Stimulated activated naive CD4-positive, alpha-beta T cell (primary cell): ENCODE data around the gene DUS1L.

Source experiments
- DNase-seq, 6 experiments: peaks; one replicate each; lab custom pipeline; 2025; lab: John Stamatoyannopoulos, UW

DUS1L gene

DNA sequence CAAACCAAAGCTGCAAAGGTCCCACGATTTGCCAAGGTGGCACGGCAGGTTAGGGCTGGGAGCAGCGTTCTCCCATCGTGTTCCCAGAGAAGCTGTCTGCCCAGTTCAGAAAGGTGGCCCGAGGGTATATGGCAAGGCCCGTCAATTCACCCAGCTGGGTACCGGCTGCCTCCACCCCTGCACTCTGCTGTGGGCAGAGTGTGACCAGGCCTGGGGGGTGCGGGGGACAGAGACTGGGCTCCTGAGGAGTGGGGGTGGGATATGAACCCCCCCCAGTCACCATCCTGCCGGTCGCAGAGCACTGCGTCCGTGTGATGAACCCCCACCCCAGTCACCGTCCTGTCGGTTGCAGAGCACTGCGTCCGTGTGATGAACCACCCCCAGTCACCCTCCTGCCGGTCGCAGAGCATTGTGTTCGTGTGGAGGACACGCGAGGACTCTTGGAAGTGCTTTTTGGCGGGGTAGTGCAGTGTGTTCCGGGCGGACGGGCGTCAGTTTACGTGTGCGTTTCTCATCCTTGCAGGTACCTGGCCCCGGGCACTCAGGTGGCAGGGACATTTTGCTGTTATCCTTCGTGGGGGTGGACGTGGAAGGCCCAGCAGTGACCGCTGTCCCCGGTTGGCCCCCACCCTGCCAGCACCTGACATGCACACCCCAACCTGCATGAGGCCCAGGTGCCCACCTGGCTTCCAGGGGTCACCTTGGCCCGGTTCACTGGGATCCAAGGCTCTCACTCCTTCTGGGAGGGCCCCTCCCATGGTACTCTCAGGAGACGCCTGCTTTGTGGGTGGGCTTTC is 35.1 kb upstream of the DUS1L start:
- no peak for DNase-seq

- peak in 3 of 6 experiments; percentile 34 to 63 (median 44) for DNase-seq
Observed at GRCh38 chr17:82098939-82099763, 33.5 kb upstream of the DUS1L start.

DNA sequence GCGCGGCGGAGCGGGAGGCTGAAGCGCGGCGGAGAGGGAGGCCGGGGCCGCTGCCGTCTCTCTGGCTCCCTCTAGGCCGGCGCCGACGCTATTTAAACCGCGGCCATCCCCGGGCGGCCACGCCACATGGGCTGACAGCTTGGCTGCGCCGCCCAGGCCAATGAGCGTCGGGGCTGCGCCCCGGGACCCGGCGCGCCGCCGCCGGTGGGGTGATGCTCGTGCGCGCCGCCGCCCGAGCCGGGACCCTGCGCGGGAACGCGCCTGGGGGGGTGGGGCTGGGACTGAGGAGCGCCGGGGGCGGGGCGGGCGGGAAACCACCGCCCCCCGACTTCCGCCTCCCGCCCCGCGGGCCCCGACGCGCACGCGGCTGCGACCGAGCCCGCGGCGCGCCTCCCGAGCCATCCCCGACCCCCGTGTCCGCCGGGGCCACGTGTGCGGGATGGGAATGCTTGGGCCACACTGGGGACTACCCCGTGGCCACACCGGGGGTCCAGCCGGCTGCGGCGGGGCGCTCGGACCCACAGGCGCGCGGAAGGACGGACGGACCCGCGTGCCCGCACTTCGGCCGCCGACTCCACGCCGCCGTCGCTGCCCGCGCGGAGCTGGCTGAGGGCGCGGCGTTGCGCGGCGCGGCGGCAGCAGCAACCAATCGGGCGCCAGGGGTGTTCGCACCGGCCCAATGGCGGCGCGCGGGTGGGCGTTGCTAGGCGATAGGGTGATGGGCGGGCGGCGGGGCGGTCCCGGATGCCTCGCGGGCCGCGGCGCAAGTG is 32.8 kb upstream of the DUS1L start, which contains the start of gene FASN:
FASN (minus strand) TSS at position 68 of the 770 bp plus-strand sequence. CDS start 1,791 bp downstream, outside the sequence.
- peak; percentile 82 to 97 (median 87) for DNase-seq

- peak in 2 of 6 experiments; percentile 44 to 62 for DNase-seq
Observed at GRCh38 chr17:82097919-82098168, 32.2 kb upstream of the DUS1L start.

GRCh38 chr17:82097184-82097918 is 31.7 kb upstream of the DUS1L start:
- peak in 2 of 6 experiments; percentile 25 to 56 for DNase-seq

- DNase-seq, result no peak
Observed at GRCh38 chr17:82096709-82097183, 31.1 kb upstream of the DUS1L start.

- DNase-seq, result no peak
Observed at GRCh38 chr17:82095777-82096708, 30.4 kb upstream of the DUS1L start.

- no peak for DNase-seq
Observed at GRCh38 chr17:82094931-82095776, 29.6 kb upstream of the DUS1L start.

DNA sequence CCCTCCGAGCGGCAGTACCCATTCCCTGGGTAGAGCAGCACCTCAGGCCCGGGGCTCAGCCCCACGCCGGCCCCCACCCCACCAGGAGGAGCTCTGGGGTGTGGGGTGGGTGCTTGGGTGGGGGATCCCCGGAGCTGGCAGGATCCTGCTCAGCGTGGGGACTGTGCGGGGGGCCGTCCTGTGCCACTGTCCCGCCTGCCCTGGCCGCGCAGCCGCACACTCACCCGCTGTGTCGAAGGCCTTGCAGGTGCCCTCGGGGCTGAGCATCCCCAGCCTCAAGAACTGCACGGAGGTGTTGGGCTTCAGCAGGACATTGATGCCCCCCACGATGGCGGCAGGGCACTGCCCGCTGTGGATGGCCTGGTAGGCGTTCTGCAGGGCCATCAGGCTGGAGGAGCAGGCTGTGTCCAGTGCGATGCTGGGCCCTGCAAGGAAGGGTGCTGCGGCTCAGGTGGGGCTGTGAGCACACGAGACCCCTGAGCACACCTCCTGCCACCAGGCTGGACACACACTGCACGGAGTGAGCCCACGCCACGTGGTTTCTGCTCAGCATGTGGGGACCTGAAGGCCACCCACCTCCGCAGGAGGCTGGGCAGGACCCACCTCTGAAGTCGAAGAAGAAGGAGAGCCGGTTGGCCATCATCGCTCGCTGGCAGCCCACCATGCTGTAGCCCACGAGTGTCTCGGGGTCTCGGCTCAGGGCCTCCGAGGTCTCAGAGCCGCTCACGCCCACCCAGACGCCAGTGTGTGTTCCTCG is 27.6 kb upstream of the DUS1L start:
- no peak for DNase-seq

DNA sequence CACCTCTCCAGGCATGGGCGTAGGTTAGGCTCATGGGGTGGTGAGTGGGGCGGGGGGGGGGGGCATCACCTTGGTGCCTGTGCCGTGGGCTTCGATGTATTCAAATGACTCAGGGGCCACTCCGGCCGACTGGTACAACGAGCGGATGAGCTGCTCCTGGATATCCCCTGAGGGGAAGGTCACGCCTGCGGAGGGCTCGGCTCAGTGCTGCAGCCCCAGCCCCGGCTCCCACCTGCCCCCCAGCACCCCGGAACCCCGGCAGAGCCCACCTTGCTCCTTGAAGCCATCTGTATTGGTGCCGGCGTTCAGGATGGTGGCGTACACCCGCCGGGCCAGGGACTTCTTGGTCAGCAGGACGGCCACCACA is 27.0 kb upstream of the DUS1L start:
- DNase-seq, result no peak

GRCh38 chr17:82092094-82092586 is 26.5 kb upstream of the DUS1L start:
- DNase-seq, result no peak

DNA sequence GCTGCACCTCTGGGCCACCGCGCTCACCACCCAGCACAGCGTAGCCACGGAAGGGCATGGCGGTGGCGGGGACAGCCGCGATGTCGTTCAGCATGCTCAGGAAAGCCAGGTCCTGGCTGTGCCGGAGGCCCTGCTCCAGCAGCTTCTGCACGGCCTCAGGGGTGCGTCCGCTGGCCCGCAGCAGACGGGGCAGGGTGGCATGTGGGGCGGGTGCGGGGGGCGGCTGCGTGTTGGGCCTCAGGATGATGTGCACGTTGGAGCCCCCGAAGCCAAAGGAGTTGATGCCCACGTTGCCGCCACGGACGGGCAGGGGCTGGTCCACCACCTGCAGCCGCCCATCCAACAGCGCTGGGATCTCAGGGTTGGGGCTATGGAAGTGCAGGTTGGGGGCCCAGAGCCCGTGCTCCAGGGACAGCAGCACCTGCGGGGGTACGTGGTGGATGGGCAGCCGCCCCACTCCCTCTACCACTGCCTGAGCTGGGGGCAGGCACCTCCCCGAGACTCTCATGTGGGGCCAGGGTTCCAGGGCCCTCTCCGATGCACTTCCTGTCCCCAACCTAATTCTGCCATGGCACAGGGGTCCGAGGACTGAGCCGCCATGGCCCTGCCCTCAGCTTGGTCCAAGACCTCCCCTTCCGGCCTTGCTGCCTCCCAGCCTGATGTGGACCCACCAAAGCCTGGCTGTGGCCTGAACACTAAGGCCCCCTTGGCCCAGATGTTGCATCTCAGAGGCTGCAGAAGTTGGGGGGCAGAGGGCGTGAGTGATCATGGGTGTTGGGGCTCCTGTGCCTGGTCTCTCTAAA is 25.9 kb upstream of the DUS1L start:
- DNase-seq, result no peak

DNA sequence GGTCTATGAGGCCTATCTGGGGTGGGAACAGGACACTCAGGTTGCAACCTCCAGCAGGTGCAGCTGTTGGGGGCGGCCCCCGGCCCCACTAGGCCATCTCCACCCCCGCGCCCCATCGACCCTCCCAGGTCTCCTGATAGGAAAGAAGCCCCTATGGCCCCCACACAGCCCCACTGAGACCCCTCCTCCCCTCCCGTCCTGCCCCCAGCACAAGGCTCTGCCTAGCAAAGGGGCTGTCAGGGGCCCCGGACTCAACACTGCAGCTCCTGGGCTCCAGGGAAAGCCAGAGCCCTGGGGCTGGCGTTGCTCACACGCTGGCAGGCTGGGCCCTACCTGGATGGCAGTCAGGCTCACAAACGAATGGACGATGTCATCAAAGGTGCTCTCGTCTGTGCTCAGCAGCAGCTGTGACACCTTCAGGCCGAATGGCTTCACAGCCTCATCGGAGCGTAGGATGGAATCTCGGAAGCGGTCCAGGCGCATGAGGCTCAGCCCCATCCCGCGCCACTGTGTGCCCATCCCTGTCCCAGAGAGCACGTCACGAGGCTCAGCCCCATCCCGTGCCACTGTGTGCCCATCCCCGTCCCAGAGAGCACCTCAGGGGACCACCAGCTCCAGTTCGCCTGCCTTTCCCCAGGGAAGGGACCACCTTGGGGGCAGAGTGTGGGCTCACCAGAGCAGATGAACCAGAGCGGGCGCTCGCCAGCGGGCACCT is 25.1 kb upstream of the DUS1L start:
- no peak for DNase-seq

- DNase-seq, result no peak
Observed at GRCh38 chr17:82089723-82090548, 24.3 kb upstream of the DUS1L start.

- no peak for DNase-seq
Observed at GRCh38 chr17:82088838-82089722, 23.5 kb upstream of the DUS1L start.
